ENCODE data around the gene DAAM1.

DAAM1 gene
- total RNA-seq: 6.2 to 18.7 (median 12.9) reads per million in 17 experiments

DNA sequence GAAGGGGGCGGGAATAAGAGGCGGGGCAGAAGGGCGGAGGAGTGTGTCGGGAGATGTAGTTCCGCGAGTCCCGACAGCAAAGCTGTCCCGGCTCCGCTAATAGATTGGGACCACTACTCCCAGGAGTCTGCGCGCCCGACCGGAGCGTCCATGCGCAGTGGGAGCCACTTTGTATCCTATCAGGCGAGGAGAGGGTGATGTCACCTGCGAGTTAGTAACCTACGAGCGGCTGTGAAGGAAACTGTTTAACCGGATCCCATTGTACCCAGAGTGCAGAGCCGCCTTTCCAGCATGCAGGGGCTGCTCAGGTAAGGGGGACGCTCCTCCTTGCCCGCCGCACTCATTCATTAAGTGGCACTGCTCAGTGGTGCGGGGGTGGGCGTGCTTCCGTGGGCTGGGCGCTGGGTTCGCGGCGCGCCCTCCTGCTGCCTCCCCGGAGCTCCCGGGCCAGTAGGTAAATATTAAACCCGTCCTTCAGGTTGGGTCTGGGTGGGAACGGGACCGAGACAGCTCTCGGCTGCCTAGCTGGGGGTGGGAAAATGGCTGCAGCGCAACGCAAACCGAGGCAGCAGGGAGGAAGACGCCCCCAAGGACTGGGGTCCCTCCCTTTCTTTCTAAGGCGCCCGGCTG lies at the start of gene DAAM1:
Gene DAAM1, plus strand, starts transcription at position 207 of the 630 bp plus-strand sequence. CDS start 74,811 bp downstream, outside the sequence.
- peak; percentile 97 to 99 (median 98) for DNase-seq

DNA sequence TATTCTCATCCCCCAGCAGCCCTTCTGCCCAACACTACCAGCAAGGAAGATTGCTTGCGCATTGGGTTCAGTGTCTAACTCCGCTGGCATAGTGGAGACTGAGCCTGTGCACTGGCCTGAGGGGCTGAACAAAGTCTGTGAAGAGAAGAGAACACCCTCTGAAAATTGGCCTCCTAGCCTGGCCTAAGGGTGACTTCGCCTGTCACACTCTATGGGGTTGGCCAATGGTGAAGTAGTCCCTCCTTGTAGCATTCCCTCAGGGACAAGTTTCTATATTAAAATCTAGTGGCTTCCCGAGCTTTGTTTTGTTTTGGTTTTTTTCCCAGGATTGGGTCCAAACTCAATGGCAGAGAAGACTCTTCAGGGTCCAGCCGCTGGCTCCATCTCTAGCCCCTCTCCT lies 49.1 kb upstream of the DAAM1 start:
- DNase-seq: no peak

DNA sequence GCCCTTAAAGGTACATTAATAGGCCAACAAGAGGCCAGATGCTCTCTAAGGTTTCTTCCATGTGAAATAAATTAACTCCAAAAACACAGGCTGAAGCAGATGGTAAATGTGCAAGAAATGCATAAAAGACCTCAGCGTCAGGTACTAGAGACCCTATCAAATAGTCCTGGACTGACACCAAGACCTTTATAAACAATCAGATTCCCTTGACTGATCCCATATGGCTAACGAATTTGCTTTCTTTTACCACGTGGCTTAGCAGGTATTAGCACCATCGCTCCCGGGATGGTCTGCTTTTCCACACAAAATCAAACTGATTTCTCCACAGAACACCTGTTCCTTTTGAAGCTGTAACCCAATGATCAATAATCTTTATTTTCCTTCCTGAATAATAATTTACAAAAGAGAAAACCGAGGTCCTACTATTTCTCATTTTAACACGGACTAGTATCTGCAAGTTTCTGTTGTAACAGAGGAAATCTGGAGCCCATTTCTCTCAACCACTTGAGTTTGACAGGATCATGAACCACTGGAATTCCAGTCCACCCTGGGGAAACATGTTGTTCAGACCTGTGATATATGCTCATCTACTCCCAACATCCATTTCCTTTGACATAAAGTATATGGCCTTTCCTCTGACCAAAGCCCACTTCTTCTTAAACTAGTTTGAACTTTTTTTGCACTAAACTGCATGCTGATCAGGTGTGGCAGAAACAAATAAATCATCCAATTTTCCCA lies 48.2 kb upstream of the DAAM1 start:
- no peak for DNase-seq

DNA sequence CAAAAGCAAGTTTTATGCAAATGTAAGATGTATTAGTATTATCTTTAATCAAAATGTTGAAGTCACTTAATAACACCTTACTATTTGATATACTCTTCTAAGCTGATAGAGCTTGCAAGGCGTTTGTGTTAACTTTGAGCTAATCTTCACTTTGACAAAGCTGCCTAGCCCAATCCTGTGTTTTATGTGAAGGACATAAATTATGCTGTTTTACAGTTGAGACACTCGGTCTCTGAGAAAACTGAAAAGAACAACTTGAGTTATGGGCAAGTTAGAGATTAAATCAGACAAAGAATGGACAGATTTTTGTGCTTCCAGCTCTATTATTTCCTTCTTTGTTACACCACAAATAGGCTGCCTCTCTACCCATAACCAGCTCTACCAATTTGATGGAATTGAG lies 42.0 kb upstream of the DAAM1 start:
- DNase-seq: no peak

DNA sequence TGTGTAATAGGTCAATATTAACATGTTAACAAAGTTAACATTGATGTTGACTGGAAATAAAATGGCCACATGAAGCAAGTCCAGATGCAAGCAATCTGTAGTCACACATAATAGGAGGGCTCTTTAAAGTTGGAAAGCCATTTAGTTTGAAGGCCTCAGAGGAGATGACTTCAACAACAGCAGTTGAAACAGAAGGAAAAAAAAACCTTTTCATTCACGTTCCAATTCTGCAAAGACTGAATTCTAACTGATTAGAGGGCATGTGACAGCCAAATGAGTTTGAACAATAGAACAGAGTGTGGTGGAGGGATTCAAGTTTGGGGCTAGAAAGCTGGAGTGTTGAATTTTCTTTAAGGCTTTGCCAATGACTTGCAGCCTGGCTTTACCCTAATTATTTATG lies 41.5 kb upstream of the DAAM1 start:
- no peak for DNase-seq

DNA sequence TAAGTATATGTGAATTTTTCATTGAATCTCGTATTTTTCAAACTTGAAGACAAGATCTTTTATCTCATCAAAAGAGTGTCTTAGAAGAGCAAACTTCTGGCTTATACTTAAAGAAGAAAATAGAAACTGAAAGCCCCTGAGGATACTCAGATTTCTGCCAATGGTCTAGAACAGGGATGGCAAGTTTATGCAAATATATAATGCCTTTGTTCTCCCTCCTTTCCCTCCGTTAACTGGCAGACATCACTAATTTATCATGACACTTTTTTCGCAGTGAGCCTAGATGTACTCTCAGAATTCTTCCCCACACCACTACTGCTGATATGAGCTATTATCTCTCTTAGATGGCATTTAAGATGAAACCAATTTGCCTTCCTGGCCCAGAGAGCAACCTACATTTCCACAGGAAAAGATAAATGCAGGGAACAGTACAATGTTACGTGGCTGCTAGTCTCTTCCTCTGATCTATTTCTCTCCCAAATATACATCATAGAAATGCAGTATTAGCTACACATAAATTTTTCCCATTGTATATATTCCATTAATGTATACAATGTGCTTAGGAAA lies 40.0 kb upstream of the DAAM1 start:
- peak in 1 of 4 experiments; percentile 21 for DNase-seq

DNA sequence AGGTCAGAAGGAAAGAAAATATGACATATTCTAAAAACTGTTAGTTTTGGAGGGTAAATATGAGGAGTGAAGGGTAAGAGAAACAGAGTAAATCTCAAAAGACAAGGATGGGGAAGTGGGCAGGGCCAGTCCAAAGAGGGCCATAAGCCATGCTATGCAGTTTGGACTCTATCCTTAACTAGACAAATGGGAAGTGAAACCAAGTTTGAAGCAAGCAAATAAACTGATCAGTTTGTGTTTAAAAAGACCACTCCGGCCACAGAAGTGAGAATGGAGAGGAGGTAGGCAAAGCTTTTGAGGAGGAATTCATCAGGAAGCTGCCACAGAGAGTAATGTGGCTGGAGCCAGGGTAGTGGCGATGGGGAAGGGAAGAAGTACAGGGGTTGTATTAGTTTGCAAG lies 37.5 kb upstream of the DAAM1 start:
- peak; percentile 57 to 83 (median 70) for DNase-seq

DNA sequence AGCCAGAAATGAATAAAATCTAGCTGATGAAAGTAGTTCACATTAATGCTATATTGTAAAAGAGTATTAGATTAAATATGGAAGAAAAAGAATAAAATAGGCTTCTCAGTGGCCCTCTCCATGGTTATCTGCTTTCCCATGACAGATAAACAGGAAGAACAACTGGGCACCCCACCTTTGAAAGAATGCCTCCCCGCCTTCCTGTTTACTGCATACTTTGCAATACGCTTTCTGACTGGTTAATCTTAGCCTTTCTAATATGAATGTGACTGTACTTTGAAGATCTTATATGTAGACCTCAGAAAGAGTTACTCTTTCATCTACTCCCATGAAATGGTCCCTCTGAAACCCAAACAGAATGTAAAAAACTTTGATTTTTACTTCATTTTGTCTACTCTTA lies 34.1 kb upstream of the DAAM1 start:
- no peak for DNase-seq

DNA sequence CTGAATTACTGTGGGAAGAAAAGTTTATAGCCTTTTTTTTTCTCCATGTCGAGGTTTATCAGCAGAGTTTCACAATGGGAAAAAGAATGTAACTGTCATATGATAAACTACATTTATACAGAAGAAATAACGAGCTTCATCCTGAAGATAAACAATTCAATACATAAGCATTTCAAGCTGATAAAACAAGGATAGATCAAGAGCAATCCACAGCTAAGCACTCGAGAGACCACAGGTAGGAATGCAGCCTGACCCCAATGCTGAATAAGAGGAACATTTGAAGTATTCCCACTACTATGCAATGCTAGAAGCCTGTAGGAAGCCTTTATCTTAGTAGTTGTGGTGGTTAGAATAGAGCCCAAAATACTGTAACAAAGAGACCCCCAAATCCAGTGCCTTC lies 32.6 kb upstream of the DAAM1 start:
- no peak for DNase-seq

DNA sequence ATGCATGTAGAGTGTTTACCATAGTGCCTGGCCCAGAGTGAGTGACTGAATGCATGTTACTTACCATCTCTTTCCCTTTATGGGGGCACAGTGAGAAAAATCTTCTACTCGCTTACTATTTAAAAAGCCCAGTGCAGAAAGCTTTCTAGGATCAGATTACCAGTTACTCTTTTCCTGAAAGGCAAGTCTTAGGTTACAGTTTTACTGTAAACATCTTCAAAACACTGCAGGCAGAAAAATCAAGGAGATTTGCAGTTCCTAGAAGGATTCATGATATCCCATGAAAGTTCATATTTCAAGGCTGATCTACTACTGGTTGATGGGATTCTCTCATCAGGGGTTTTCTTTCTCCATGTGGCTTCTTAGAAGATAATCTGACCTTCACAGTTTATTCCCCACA lies 29.3 kb upstream of the DAAM1 start:
- no peak for DNase-seq

DNA sequence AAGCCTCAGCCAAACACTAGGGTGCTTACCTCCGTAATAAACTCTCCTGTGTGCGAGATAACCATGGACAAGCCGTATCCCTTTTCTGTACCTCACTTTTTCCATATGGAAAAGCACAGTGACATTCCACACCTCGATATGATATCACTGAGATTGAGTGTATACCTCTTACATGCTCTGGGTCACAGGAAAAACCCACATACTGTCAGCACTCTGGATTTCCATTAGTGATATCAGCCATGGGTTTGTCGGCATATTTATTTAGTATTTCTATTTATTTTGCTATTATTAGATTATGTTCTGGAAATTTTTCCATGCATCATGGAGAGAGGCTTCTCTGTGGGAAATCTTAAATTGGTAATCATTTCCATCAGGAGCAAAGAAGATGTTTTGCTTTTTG lies 28.0 kb upstream of the DAAM1 start:
- no peak for DNase-seq

DNA sequence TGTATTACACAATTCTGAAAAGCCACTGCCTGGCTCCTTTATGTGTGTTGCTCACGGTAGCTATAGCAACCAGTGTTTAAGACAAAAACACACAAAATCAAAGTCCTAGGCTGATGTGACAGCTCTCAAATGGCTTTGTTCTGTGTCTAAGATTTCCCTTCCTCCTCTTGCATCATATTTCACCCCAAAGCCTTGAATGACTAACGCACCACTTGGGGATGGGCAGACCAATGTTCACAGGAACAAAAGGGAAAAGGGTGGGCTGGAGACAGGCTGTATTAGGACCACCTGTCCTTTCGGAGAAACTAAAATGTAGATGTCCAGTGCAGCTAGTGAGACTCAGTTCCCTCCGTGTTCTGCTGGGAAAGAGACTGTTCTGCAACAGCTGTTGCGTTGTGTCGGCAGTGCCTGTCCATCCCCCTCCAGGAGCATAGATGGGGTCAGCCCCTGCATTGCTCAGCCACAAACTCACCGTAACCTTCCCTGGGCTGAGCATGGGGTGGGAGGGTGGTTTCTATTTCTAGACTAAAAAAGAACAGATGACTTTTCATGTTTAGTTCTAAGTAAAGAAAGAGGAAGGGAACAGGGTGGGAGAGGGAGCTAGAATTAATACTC lies 26.8 kb upstream of the DAAM1 start:
- peak; percentile 70 to 92 (median 78) for DNase-seq

DNA sequence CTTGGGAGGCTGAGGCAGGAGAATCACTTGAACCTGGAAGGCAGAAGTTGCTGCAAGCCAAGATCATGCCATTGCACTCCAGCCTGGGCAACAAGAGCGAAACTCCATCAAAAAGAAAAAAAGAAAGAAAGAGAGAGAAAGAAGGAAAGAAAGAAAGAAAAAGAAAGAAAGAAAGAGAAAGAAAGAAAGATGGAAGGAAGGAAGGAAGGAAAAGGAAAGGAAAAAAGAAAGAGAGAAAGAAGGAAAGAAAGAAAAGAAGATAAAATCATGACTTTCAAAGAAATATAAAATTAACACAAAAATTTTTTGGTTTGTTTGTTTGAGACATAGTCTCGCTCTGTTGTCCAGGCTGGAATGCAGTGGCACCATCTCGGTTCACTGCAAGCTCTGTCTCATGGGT lies 22.2 kb upstream of the DAAM1 start:
- no peak for DNase-seq

DNA sequence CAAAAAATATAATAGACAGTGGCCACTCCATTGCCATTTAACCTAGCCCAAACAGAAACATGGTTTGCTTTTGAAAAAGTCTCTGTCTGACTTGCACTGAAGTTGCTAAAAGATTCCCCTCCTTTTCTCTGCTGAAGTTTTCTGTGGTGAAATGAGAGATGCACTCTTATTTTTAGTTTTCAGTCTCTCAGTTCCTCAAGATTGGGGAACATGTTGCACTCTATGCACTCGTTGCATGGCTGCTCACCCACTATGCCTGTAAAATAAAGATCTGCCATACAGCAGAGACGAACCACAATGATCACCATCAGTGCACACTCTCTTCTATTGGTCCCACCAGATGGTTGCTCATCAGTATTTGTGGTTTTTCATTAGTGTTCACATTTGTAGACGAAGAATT lies 13.1 kb upstream of the DAAM1 start:
- DNase-seq: no peak

DNA sequence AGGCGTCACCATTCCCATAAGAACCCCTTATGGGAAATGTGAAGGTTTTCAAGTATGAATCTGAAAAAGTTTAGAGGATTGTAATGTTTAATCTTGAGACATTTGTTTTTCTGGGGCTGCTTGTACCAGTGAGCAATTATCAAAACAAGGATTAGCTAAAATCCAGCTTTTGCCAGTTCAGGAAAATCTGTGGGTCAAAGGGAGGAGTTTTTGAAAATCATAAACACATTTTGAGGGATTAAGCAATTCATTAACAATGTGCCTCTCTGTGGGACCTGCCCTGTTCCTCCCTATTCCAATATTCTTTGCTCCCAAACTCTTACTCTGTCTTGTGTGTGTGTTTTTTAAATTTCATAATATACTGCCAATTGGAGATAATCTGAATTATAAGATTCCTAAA lies 11.7 kb upstream of the DAAM1 start:
- DNase-seq: no peak

DNA sequence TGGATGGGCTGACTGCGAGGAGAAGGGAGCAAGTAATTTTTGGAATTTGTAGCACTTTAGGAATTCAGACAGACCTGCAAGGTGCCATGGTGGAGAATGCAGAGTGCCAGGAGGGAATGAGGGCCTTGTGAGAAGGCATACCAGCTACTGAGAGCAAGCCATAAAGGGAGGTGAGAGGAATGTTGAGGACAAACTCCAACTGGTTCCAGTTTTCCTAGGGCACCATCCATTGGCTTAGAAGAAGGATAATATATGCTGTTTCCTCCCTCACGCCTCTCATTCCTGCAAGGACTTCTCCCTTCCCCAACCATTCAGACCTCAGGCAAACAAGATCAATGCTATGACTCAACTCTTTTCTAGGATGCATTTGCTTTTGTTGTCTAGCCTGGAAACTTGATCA lies 11.2 kb upstream of the DAAM1 start:
- DNase-seq: no peak

DNA sequence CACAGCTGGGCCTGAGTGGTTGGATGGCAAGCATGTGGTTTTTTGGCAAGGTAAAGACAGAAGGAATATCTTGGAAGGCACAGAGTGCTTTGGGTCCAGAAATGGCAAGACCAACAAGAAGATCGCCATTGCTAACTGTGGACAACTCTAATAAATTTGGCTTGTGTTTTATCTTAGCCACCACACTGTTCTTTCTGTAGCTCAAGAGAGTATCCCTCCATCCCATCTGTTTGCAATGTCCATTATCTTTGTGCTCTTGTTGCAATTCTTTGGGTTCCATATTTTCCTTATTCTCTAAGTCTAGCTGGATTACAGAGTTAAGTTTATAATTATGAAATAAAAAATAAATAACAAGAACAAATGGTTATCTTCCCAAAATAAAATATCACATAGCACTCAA lies 6.7 kb upstream of the DAAM1 start:
- DNase-seq: no peak

DNA sequence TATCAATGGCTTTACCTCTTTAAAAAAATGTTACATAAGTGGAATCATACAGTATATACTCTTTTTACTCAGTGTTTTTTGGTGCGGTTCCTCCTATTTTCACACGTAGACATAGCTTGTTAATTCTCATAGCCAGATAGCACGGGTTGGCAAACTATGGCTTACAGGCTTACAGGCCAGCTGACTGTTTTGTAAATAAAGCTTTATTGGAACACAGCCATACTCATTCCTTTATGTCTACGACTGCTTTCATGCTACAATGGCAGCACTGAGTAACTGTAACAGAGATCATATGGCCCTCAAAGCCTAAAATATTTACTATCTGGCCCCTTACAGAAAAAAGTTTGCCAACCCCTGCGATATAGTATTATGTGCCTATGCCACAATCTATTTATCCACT lies 5.8 kb upstream of the DAAM1 start:
- no peak for DNase-seq

DNA sequence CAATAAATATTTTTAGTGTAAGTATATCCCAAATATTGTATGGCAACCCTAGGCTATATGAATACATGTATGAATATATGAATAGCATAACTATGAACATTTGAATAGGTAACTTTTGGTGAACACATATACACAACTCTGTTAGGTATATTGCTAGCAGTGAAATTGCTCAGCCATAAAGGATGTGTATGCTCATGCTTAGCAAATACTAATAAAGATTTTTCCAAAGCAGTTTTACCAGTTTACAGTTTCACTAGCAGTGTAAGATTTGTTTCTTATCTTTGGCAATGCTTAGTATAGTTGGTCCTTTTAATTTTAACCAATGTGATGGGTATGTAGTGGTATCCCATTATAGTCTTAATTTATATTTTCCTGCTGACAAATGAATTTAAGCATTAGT lies 5.3 kb upstream of the DAAM1 start:
- DNase-seq: no peak

DNA sequence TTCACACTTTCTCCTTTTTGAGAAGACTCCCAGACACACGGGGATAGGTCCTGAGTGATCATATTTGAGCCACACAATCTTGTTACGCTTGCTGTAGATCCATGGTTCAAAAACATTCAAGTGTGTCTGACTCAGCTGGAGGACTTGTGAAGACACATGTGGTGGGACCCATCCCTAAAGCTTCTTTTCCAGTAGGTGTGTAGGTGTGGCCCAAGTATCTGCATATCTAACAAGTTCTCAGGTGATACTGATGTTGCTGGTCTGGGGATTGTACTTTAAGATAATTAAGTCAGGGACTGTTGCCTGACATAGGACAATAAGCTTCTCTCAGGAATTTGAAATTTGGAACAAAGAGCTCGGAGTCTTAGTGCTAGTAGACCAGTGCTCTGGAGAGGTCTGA lies 4.1 kb upstream of the DAAM1 start:
- DNase-seq: no peak

DNA sequence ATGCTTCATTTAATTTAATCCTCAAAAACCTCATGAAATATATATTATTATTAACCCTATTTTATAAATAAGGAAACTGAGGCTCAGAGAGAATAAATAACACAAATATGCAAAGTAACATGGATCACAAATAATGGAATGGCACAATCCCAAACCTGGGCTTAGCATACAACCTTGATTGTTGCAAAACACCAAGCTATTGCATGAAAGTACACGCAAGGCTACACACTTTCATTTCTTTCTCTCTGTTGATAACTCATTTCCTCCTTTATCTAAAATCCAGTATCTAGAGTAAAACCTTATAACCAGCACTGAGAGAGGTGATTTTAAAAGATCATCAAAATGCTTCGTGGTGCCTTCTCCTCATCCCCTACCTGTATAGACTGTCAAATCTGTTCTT lies 2.8 kb upstream of the DAAM1 start:
- no peak for DNase-seq

DNA sequence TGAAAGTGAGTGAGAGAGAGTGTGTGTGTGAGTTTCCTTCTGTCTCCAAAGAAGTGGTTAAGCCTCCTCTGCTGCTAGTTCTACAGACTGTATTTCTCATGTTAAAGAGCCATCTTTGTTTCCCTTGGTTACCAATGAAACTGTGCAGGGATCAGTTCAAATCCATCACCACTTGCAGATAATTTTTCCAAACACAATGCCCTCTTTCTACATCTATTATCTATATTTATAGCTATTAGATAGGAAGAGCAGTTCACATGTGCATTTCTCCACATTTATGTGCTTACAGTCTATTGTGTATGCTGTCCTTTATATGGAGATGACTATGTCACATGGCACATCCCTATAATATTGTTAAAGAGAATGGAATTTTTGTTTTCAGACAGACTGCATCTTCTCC lies 2.2 kb upstream of the DAAM1 start:
- DNase-seq: no peak

DNA sequence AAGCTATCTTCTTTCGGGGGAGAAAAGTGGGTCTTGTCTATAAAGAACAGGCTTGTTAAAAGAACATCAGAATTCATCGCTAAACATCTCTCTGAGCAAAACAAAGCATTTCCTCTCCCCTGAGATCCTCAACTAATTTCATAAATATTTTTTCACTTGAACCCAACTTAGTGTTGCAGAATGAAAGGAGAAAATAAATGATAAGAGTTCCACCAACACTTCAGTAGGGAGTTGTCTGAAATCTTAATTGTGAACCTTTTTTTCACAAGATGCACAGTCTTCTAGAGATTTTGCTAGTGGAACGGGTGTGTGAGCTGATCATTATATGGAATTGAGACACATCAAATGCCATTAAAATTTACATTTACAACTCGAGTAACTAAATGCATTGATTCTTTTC lies 1.3 kb upstream of the DAAM1 start:
- DNase-seq: no peak

All from suppressor macrophage (primary cell).